Esophagus squamous epithelium (tissue), 5 donors: ENCODE results near the gene TMPRSS3. TPM values are rescaled to one million over a fixed set of nuclear protein-coding genes. Genes with fewer than 3 reads are reported as not detected.

Experiments
- DNase-seq: peaks from one replicate; lab custom pipeline; 2025; lab: John Stamatoyannopoulos, UW
- H3K27ac ChIP-seq, 4 donors: fragments of 200-600 bp; sonication (generic); one replicate each; pipeline ENCODE4 v1.5.1; 2016 to 2019; ENCODE audit warnings: mild to moderate bottlenecking in 1 of 4
- H3K27me3 ChIP-seq, 4 donors: fragments of 200-600 bp; sonication (generic); 1 replicate in 3 of 4; 2 replicates in 1 of 4; pipeline versions ENCODE4 v1.5.1 to v1.6.0; 2017 to 2021; ENCODE audit warnings: antibody characterized with exemption in 1 of 4
- H3K36me3 ChIP-seq, 3 donors: fragments of 200-600 bp; sonication (generic); one replicate each; pipeline ENCODE4 v1.5.1; 2016 to 2019
- H3K4me1 ChIP-seq, 3 donors: fragments of 200-600 bp; sonication (generic); one replicate each; pipeline ENCODE4 v1.5.1; 2017 to 2019
- H3K4me3 ChIP-seq, 4 donors: fragments of 200-600 bp; sonication (generic); 1 replicate in 3 of 4; 2 replicates in 1 of 4; pipeline ENCODE4 v1.5.1; 2016 to 2019; ENCODE audit warnings: mild to moderate bottlenecking in 2 of 4, moderate library complexity in 1 of 4
- H3K9me3 ChIP-seq, 3 donors: fragments of 200-600 bp; sonication (generic); one replicate each; pipeline ENCODE4 v1.5.1; 2016 to 2019
- POLR2A ChIP-seq, 4 donors: fragments of 450-650 bp; IDR thresholded peaks; one replicate each; pipeline ENCODE4 v1.6.1; 2017; ENCODE audit warnings: antibody characterized with exemption in 4 of 4, mild to moderate bottlenecking in 4 of 4, moderate library complexity in 3 of 4
- WGBS, 2 donors: methylation state at CpG; one replicate each; pipeline ENCODE4 v1.1.5; 2018; 5-methylcytosine and 5-hydroxymethylcytosine counted together
- intact Hi-C: fragments of 100-400 bp; cut with DNase I; formaldehyde crosslinking; loops from one replicate; pipeline ENCODE4 v1.15.0; 2022
- total RNA-seq, 4 donors: library from RNA; depleted of rRNA; stranded (reverse); fragments of >200 nt; gene quantifications; one replicate each; pipeline ENCODE4 v1.1.0, GENCODE V29; 2016
- TF ChIP-seq, protein P1 (sequence below), 6 experiments: fragments of 450-650 bp in 4 of 6; fragments of 200-600 bp in 2 of 6; sonication (generic) in 2 of 6; IDR thresholded peaks; one replicate each; pipeline ENCODE4 v1.5.1; 2016 to 2019; ENCODE audit warnings: antibody characterized with exemption in 6 of 6, mild to moderate bottlenecking in 4 of 6, moderate library complexity in 4 of 6
- donor health status: DM: yes; HTN: yes; CAD: no.

The TMPRSS3 gene
- total RNA-seq, 4 donors from 2014 or later = 0.09 TPM; not detected in 3

DNA sequence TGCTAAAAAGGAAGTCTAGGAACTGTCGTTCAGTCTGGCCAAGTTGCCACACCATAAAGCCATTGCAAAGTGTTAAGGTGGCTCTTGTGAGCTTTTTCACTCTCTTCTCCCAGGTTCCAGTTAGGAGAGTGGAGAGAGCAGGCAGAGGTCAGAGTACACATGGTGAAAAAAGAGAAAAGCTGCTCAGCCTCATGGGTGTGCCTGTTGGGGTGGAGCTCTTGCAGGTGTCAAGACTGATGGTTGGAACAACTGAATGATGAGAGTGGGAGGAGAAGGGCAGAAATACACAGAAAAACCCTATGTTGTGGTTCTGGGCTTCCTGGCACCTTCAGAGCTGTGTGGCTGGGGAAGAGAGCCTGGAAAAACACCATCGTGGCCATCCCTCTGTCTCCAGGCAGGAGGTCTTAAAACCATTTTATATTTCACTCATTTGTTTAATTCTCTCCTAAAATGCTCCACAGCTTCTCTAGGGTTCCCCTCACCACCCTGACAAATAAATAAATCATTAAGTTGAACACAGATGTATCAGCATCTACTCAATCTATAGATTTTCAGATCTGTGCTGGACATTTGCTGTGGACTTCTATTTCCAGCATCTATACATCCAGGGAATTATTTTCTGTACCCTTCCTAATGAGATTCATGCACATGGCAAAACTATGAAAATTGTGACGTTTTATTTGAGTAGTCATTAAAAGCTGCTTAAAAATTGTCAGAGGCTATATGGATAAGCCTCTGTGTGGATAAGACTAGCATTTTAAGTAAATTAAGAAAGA lies 25.4 kb upstream of the TMPRSS3 start:
- Histone ChIP-seq H3K4me3 (no peak overlapping the region), H3K27ac (no peak overlapping the region), H3K9me3 (peaks cover 0 to 6% (median 0%) of the 10 kb centered on the region in 3 donors), H3K36me3 (no peaks in the 10 kb centered on the region), H3K4me1 (no peaks in the 10 kb centered on the region), H3K27me3 (peaks cover 0 to 77% (median 0%) of the 10 kb centered on the region in 4 donors)
- TF ChIP-seq, protein P1, sequence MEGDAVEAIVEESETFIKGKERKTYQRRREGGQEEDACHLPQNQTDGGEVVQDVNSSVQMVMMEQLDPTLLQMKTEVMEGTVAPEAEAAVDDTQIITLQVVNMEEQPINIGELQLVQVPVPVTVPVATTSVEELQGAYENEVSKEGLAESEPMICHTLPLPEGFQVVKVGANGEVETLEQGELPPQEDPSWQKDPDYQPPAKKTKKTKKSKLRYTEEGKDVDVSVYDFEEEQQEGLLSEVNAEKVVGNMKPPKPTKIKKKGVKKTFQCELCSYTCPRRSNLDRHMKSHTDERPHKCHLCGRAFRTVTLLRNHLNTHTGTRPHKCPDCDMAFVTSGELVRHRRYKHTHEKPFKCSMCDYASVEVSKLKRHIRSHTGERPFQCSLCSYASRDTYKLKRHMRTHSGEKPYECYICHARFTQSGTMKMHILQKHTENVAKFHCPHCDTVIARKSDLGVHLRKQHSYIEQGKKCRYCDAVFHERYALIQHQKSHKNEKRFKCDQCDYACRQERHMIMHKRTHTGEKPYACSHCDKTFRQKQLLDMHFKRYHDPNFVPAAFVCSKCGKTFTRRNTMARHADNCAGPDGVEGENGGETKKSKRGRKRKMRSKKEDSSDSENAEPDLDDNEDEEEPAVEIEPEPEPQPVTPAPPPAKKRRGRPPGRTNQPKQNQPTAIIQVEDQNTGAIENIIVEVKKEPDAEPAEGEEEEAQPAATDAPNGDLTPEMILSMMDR (IDR thresholded peaks at IDR 0.05) = no peak
- TF ChIP-seq POLR2A (IDR thresholded peaks at IDR 0.05) = no peak
- intact Hi-C loops = no loop called here
- DNase-seq = no peak
- 55 to 66% methylated on average over 3 of the region's 3 CpGs for WGBS, 2 donors

DNA sequence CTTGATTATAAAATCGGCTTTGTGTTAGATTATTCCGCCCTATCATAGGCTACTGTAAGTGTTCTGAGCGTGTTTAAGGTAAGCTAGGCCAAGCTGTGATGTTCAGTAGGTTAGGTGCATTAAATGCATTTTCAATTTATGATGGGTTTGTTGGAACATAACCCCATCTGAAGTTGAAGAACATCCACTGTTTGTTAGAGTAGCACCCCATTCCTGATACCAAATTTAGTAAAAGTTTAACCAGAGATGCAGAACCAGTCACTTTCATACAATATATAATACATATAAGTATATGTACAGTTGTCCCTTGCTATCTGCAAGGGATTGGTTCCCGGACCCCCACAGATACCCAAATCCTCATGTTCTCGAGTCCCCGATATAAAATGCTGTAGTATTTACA lies 24.0 kb upstream of the TMPRSS3 start:
- H3K27me3 ChIP-seq = peaks cover 0 to 76% (median 0%) of the 10 kb centered on the region in 4 donors
- H3K27ac ChIP-seq = no peak overlapping the region
- peaks cover 0 to 6% (median 0%) of the 10 kb centered on the region in 3 donors for H3K9me3 ChIP-seq
- DNase-seq = no peak
- H3K4me3 ChIP-seq = no peak overlapping the region
- WGBS, 2 donors = 83 to 95% methylated on average over 6 of the region's 6 CpGs
- intact Hi-C loops = no loop called here
- TF ChIP-seq, protein P1 (IDR thresholded peaks at IDR 0.05) = no peak
- no peak for TF ChIP-seq POLR2A (IDR thresholded peaks at IDR 0.05)
- peaks cover 0 to 8% (median 0%) of the 10 kb centered on the region in 3 donors for H3K4me1 ChIP-seq
- no peaks in the 10 kb centered on the region for H3K36me3 ChIP-seq

DNA sequence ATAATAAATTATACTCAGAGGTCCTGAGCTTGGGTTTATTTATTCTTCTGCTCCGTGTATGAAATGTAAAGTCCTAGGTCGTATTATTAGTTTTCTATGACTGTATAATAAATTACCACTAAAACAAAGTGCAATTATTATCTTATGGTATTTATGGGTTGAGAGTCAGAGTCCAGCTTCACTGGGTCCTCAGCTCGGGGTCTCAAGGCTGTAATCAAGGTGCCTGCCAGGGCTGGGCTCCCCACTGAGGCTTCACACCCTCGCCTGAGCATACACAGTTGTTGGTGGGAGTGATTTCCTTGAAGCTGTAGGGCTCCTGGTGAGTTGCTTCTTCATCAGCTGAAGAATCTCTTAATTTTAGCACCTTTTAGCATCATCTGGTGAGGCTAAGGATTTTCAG lies 23.0 kb upstream of the TMPRSS3 start:
- peaks cover 0 to 6% (median 0%) of the 10 kb centered on the region in 3 donors for H3K9me3 ChIP-seq
- peaks cover 0 to 14% (median 0%) of the 10 kb centered on the region in 3 donors for H3K4me1 ChIP-seq
- no peaks in the 10 kb centered on the region for H3K36me3 ChIP-seq
- intact Hi-C loops = no loop called here
- no peak for DNase-seq
- H3K27ac ChIP-seq = no peak overlapping the region
- H3K27me3 ChIP-seq = peaks cover 0 to 76% (median 0%) of the 10 kb centered on the region in 4 donors
- 41 to 45% methylated on average over 4 of the region's 4 CpGs for WGBS, 2 donors
- H3K4me3 ChIP-seq = no peak overlapping the region
- TF ChIP-seq, protein P1 (IDR thresholded peaks at IDR 0.05) = no peak
- no peak for TF ChIP-seq POLR2A (IDR thresholded peaks at IDR 0.05)

DNA sequence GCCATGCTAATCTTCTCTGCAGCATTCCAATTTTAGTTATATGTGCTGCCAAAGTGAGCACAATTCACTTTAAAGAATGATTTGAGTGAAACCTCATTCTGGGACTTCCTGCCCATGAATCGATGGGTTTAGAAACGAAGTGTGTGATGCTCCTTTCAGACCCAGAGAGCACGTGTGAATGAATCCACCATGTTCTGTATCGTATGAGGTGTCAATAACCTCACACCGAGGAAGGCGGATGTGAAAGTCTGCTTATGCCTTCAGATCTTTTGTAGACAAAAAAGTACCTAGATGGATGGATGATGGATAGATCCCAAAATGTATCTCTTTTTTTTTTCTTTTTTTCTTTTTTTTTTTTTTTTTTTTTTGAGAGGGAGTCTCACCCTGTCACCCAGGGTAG lies 21.7 kb upstream of the TMPRSS3 start:
- WGBS, 2 donors = 70 to 79% methylated on average over 6 of the region's 6 CpGs
- Histone ChIP-seq H3K36me3 (no peaks in the 10 kb centered on the region), H3K4me3 (no peak overlapping the region), H3K9me3 (peaks cover 0 to 6% (median 0%) of the 10 kb centered on the region in 3 donors), H3K4me1 (peaks cover 0 to 14% (median 0%) of the 10 kb centered on the region in 3 donors), H3K27me3 (peaks cover 0 to 74% (median 0%) of the 10 kb centered on the region in 4 donors), H3K27ac (no peak overlapping the region)
- no peak for DNase-seq
- intact Hi-C loops = no loop called here
- TF ChIP-seq, protein P1 (IDR thresholded peaks at IDR 0.05) = no peak
- no peak for TF ChIP-seq POLR2A (IDR thresholded peaks at IDR 0.05)
